Upper lobe of right lung (tissue), 1 donor: ENCODE data around the gene DMKN. TPM values are rescaled to one million over a fixed set of nuclear protein-coding genes. Genes with fewer than 3 reads are reported as not detected.
"Not testable (repeated sequence)": the region's sequence is repeated elsewhere in the genome, so short reads cannot be mapped to it uniquely, and the experiment has no call there.

Source experiments
- ATAC-seq: fragments of 200-7000 bp; cut with Tn5 transposase; one replicate; pipeline ENCODE4 v1.9.1; 2020; ENCODE audit warnings: mild to moderate bottlenecking, moderate library complexity
- DNase-seq: peaks from one replicate; pipeline ENCODE4 v3.0.0-alpha.2; 2020
- H3K27ac ChIP-seq: fragments of 200-600 bp; one replicate; pipeline ENCODE4 v1.8.0; 2022
- H3K27me3 ChIP-seq: fragments of 200-600 bp; one replicate; pipeline ENCODE4 v1.8.0; 2022; ENCODE audit warnings: mild to moderate bottlenecking
- H3K36me3 ChIP-seq: fragments of 200-600 bp; one replicate; pipeline ENCODE4 v1.8.0; 2022
- H3K4me1 ChIP-seq: fragments of 200-600 bp; one replicate; pipeline ENCODE4 v1.8.0; 2022
- H3K4me3 ChIP-seq: fragments of 200-600 bp; one replicate; pipeline ENCODE4 v1.8.0; 2022; ENCODE audit warnings: mild to moderate bottlenecking
- H3K9me3 ChIP-seq: fragments of 200-600 bp; one replicate; pipeline ENCODE4 v1.8.0; 2022
- intact Hi-C: fragments of 100-400 bp; cut with DNase I; formaldehyde crosslinking; loops from one replicate; pipeline ENCODE4 v1.11.0; 2022
- total RNA-seq: library from RNA; stranded (reverse); fragmentation: NEBNext Ultra II Directional; extraction: Animal tissue kit (Norgen Biotek cat#: 25700); gene quantifications from one replicate; pipeline ENCODE4 v1.2.1, GENCODE V29; 2021
- TF ChIP-seq, protein P1 (sequence below): fragments of 200-600 bp; IDR thresholded peaks from one replicate; pipeline ENCODE4 v1.8.0; 2022; ENCODE audit warnings: antibody characterized with exemption
- donor health status: DM: no; HTN: yes; CAD: no; lungs with severe emphysema.

DMKN gene
- total RNA-seq, 1 donor from 2014 or later, result 79.8 TPM

DNA sequence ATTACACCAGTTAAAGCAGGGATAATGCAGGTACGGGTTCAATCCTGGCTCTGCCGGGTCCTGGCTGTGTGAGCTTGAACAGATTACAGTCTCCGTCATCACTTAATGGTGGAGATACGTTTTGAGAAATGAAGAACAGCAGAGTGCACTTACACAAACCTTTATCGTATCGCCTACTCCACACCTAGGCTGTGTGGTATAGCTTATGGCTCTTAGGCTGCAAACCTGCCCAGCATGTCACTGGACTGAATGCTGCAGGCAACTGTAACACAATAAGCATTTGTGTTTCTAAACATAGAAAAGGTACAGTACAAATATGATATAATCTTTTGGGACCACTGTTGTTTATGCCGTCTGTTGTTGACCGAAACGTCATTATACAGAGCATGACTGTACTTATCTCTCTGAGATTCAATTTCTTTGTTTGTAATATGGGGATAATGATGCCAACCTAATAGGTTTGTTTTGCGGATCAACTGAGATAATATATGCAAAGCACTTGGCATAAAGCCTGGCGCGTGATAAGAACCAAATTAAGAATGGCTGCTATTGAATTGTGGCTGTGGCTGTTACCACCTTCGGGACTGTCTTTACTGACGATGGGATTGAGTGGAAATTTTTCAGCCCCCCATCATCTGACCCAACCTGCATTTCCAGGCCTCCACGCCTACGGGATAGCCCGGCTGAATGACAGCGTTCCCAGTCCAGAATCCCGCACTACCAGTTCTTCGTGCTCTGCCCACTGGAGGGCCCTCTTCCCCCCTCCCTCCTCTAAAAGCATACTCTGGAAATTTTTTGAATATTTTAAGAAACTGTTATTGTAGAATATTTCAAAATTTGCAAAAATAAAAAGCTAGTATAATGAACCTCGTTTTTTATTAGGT lies 34.4 kb downstream of the DMKN start:
- DNase-seq (no peak), ATAC-seq (peak; percentile 21)
- Histone ChIP-seq H3K27ac (no peak overlapping the region), H3K4me1 (no peaks in the 10 kb centered on the region), H3K36me3 (no peaks in the 10 kb centered on the region), H3K9me3 (no peaks in the 10 kb centered on the region), H3K4me3 (no peak overlapping the region), H3K27me3 (no peaks in the 10 kb centered on the region)
- intact Hi-C loops, result no loop called here
- TF ChIP-seq, protein P1, sequence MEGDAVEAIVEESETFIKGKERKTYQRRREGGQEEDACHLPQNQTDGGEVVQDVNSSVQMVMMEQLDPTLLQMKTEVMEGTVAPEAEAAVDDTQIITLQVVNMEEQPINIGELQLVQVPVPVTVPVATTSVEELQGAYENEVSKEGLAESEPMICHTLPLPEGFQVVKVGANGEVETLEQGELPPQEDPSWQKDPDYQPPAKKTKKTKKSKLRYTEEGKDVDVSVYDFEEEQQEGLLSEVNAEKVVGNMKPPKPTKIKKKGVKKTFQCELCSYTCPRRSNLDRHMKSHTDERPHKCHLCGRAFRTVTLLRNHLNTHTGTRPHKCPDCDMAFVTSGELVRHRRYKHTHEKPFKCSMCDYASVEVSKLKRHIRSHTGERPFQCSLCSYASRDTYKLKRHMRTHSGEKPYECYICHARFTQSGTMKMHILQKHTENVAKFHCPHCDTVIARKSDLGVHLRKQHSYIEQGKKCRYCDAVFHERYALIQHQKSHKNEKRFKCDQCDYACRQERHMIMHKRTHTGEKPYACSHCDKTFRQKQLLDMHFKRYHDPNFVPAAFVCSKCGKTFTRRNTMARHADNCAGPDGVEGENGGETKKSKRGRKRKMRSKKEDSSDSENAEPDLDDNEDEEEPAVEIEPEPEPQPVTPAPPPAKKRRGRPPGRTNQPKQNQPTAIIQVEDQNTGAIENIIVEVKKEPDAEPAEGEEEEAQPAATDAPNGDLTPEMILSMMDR, result no peak

- TF ChIP-seq, protein P1, result peak; percentile 12
- ATAC-seq, result no peak
- no peaks in the 10 kb centered on the region for H3K4me1 ChIP-seq
- intact Hi-C loops, result no loop called here
- no peak for DNase-seq
- H3K9me3 ChIP-seq, result no peaks in the 10 kb centered on the region
- no peak overlapping the region for H3K27ac ChIP-seq
- H3K36me3 ChIP-seq, result no peaks in the 10 kb centered on the region
- H3K27me3 ChIP-seq, result no peaks in the 10 kb centered on the region
- no peak overlapping the region for H3K4me3 ChIP-seq
Measured at GRCh38 chr19:35476149-35476548, 37.3 kb downstream of the DMKN start.

GRCh38 chr19:35474594-35474993 lies 38.9 kb downstream of the DMKN start:
- H3K27ac ChIP-seq, intact Hi-C loops, DNase-seq, H3K36me3 ChIP-seq, H3K9me3 ChIP-seq, H3K4me3 ChIP-seq, ATAC-seq, H3K27me3 ChIP-seq, H3K4me1 ChIP-seq: not testable (repeated sequence)

GRCh38 chr19:35474104-35474503 lies 39.3 kb downstream of the DMKN start:
- Histone ChIP-seq H3K4me1 (no peaks in the 10 kb centered on the region), H3K4me3 (no peak overlapping the region), H3K9me3 (no peaks in the 10 kb centered on the region), H3K27ac (no peak overlapping the region), H3K36me3 (no peaks in the 10 kb centered on the region), H3K27me3 (no peaks in the 10 kb centered on the region)
- intact Hi-C loops, result no loop called here
- DNase-seq, result no peak
- no peak for ATAC-seq
- TF ChIP-seq, protein P1, result no peak

GRCh38 chr19:35471946-35472345 lies 41.5 kb downstream of the DMKN start:
- ATAC-seq, result no peak
- H3K4me1 ChIP-seq, result no peaks in the 10 kb centered on the region
- H3K4me3 ChIP-seq, result no peak overlapping the region
- no peaks in the 10 kb centered on the region for H3K9me3 ChIP-seq
- no peak for DNase-seq
- H3K27me3 ChIP-seq, result no peaks in the 10 kb centered on the region
- intact Hi-C loops, result no loop called here
- no peaks in the 10 kb centered on the region for H3K36me3 ChIP-seq
- TF ChIP-seq, protein P1, result no peak
- no peak overlapping the region for H3K27ac ChIP-seq

- H3K9me3 ChIP-seq, intact Hi-C loops, H3K27me3 ChIP-seq, DNase-seq, H3K4me1 ChIP-seq, H3K36me3 ChIP-seq, H3K27ac ChIP-seq, H3K4me3 ChIP-seq, ATAC-seq: not testable (repeated sequence)
Measured at GRCh38 chr19:35471075-35471474, 42.4 kb downstream of the DMKN start.
